ENCODE data around the gene ADIG.
"Not testable (repeated sequence)": the region's sequence is repeated elsewhere in the genome, so short reads cannot be mapped to it uniquely, and the experiment has no call there.

Gene ADIG

GRCh38 chr20:38573413-38573812, 7.6 kb upstream of the ADIG start:
- no peak for DNase-seq

GRCh38 chr20:38579219-38579910, 1.6 kb upstream of the ADIG start:
- no peak for DNase-seq

GRCh38 chr20:38579921-38580320, 1.1 kb upstream of the ADIG start:
- DNase-seq = no peak

- no peak for DNase-seq
These were observed 897 bp downstream of the ADIG start for GRCh38 chr20:38581830-38582358.

GRCh38 chr20:38583306-38583705, 2.3 kb downstream of the ADIG start:
- DNase-seq = no peak

GRCh38 chr20:38584099-38584763, 3.2 kb downstream of the ADIG start:
- no peak for DNase-seq

GRCh38 chr20:38585404-38586180, 4.6 kb downstream of the ADIG start:
- DNase-seq = no peak

- DNase-seq = no peak
These were observed 5.2 kb downstream of the ADIG start for GRCh38 chr20:38586181-38586525.

GRCh38 chr20:38588303-38588702, 7.3 kb downstream of the ADIG start:
- DNase-seq = no peak

GRCh38 chr20:38589351-38589750, 8.4 kb downstream of the ADIG start:
- no peak for DNase-seq

GRCh38 chr20:38589967-38590675, 9.1 kb downstream of the ADIG start:
- DNase-seq = no peak

- no peak for DNase-seq
These were observed 9.9 kb downstream of the ADIG start for GRCh38 chr20:38590676-38591473.

GRCh38 chr20:38591474-38592410, 10.7 kb downstream of the ADIG start:
- DNase-seq = no peak

- not testable (repeated sequence) for DNase-seq
These were observed 11.4 kb downstream of the ADIG start for GRCh38 chr20:38592411-38592790.

- not testable (repeated sequence) for DNase-seq
These were observed 13.3 kb downstream of the ADIG start for GRCh38 chr20:38594281-38594680.

GRCh38 chr20:38595886-38596285, 14.9 kb downstream of the ADIG start:
- not testable (repeated sequence) for DNase-seq

- no peak for DNase-seq
These were observed 18.4 kb downstream of the ADIG start for GRCh38 chr20:38599410-38599882.

- no peak for DNase-seq
These were observed 19.1 kb downstream of the ADIG start for GRCh38 chr20:38600057-38600456.

- DNase-seq = no peak
These were observed 20.5 kb downstream of the ADIG start, which contains the start of gene ARHGAP40 for GRCh38 chr20:38601216-38602184. TSS of gene ARHGAP40 (plus strand) at chr20:38601809.
